Amniotic stem cell (primary cell): Measurements from ENCODE around the gene IGF1R.
"Not testable (repeated sequence)": the region's sequence is repeated elsewhere in the genome, so short reads cannot be mapped to it uniquely, and the experiment has no call there.

Experiments used
- DNase-seq: peaks from one replicate; lab custom pipeline; 2025; lab: John Stamatoyannopoulos, UW

Gene IGF1R

DNA sequence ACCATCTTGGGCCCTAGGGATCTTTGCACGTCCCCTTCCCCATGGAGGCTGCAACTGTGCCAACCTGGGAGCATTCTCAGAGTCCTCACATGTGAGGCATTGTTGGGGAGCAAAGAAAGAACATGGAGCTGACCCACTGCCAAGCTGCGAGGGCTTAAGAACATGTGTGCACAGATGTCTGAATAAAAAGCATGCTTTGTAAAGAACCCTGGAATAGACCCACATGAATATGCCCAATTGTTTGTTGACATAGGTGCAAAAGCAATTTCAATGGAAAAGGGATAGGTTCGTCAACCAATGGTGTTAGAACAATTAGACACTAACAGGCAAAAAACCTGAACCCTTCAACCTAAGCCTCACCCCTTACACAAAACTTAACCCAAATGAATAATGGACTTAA lies 349.9 kb downstream of the IGF1R start:
- no peak for DNase-seq

DNA sequence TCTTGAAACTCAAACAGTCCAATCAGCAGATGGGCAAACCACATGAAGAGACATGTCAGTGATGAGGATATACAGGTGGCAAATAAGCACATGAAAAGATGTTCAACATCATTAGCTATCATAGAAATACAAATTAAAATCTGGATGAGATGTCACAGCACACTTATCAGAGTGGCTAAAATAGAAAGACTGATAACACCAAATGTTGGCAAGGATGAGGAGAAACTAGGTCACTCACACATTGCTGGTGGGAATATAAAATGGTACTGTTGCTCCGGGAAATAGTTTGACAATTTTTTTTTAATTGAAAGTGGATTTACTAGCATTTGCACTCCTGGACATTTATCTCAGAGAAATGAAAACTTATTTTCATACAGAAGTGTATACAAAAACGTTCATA lies 350.9 kb downstream of the IGF1R start:
- DNase-seq = no peak

DNA sequence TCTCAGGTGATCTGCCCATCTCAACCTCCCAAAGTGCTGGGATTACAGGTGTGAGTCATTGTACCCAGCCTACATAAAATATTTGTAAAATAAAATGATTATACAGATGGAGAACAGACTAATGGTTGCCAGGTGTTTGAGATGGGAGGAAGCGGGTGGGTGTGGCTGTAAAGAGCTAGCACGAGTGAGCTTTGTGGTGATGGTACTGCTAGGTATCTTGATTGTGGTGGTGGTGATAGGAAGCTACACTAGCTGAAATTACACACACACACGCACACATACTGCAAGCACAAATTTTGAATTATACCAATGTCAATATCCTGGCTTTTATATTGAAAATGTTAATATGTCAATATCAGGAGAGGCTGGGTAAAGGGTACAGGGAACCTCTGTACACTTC lies 353.9 kb downstream of the IGF1R start:
- no peak for DNase-seq

DNA sequence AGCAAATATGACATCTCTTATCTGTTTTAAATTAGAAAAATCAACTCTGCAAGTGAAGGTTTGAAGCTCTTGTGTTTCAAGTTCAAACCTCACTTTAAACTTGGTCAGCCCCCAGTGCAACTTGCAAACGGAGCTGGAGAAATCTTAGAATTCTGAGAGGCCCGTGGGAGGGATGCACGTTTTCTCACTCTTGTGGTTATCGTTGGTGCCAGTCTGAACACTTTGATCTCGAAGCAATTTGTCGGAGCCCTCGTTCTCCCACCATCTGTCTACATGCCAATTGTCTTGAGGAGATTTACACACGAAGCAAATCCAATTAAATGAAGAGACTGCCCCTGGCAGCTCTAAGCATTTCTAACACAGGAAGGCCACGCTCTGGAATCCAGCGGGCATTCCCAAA lies 355.0 kb downstream of the IGF1R start:
- DNase-seq = not testable (repeated sequence)

DNA sequence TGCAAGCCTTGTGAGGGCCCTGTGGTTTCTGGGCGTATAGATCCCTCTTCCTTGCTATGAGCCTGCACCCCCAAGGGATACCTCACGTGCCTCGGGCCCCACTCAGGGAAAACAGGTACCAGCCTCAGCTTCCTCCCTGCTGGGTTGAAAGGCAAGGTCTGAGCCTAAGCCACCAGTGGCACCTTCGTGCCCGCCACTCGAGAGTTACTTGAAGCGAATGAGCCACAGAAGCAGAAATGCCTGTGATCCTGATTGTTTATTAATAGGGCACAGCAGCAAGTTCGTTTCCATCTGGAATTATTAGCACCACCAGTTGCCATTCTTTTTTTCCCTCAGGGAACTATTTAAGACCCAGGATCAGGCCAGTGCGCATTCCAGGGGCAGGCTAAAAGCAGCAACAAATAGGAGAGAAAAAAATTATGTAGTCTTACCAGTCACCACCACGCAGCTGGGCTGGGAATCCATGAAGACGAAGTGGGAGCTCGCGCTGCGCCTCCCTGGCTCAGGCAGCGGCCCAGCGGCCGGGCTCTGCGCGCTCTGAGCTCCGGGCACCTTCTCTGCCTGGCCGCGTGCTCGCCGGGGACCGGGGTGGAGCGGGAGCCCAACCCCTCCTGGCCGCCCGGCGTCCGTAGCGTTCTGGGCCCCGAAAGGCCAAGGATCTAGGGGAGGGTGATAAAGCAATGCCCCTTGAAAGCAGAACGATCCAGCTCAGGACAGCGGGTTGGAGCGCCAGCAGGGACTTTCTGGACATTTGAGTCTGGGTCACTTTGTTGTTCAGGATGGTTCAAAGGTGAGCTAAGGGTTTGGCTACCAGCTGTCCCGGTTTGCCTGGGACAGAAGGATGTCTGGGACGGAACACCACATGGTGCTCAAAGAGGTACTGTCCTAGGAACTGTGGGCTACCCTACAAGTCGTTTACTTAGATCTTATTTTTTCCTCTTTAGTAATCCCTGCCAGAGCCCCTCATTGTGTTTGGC lies 356.9 kb downstream of the IGF1R start:
- not testable (repeated sequence) for DNase-seq

DNA sequence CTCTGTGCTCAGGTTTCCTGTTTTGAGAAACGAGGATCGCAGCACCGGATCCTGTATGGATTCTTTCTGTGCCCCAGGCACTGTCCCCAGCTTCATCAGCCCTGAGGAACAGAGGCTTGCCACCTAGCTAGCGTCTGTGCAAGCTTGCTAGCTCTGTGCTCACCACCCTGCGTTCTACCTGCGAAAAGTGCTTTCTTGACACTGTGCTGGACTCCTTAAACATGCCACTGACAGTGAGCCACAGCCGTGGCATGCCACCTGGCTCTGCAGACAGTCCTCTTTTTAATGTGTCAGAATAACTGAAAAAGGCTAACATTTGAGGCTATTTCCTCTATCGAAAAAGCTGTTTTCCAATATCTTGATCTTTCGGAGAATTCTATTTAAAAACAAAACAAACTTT lies 357.8 kb downstream of the IGF1R start:
- no peak for DNase-seq

DNA sequence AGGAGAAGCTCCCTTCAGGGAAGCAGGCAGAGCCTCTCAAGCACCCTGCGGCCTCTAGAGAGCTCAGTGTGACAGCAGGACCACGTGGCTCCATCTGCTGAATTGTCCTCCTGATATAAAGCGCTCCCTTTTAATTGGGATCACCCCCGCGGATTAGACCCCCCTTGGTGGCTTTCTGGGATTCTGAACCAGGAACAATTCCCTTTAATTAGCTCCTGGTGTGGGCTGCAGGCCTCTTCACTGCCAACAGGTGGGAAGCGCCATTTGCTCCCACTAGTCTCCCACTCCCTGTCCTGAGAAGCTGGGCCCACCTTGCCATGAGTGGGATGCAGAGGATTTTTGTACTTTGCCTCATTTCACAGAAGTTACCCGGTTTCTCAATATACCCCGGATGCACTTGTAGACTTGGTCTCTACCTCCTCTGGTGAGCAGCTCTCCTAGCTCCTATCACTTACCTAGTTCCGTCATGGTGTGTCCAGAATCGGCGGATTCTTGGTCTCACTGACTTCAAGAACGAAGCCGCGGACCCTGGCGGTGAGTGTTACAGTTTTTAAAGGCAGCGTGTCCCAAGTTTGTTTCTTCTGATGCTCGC lies 358.7 kb downstream of the IGF1R start:
- no peak for DNase-seq

DNA sequence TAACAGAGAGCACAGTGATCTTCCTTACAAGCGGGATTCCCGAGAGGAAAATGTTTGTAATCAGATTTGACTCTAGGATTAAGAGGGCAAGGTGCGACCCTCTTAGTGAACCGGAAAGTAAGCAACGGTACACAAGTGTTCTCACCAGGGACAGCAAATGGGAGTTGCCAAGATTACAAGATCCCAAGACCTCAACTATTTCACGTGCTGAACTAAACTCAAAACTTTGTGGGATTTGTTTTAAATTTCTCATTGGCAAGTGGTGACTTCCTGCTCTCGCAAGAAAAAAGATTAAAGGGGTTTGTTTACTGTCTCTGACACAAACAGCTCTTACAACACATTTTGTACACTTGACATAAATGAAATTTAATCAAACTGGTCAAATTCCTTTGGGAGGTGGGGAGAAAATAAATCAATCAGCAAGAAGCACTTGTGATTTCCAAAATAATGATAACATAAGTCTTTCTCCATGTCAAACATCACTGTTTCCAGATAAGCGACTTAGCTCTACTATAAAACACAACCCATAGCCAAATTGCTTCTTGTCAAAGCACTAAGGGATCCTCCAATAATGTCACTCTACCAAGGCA lies 361.5 kb downstream of the IGF1R start:
- no peak for DNase-seq

DNA sequence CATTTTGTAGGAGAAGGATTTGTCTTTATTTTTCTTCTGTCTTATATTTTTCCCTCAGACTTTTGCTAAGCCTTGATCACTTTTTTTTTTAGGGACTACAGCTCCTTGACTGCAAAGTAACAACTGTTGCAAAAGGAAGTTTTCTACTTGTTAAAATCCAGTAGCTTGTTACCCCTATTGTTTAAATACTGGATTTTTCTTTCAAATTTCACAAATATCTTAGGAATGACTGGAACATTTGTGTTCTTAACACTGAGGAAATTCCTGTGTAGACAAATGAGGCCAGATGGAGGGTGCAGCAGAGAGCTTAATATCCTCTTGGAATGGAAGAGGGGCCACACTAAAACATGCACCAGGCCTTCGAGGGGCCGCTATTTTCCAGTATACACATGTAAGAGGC lies 362.4 kb downstream of the IGF1R start:
- DNase-seq = no peak
